Right cardiac atrium (tissue), 5 donors: Measurements from ENCODE around the gene JCAD. TPM values are rescaled to one million over a fixed set of nuclear protein-coding genes. Genes with fewer than 3 reads are reported as not detected.
A peak's percentile ranks its signal among the peaks of the same experiment; 100 is the strongest.

Source experiments
- ATAC-seq, 2 donors: fragments of 200-7000 bp; cut with Tn5 transposase; one replicate each; pipeline versions ENCODE4 v1.8.0 to v1.9.1; 2020; ENCODE audit warnings: moderate library complexity in 2 of 2, mild to moderate bottlenecking in 1 of 2
- DNase-seq, 3 donors: peaks; one replicate each; pipeline ENCODE4 v3.0.0-alpha.2; 2020
- H3K27ac ChIP-seq: one replicate; pipeline ENCODE4 v1.5.1; 2013; ENCODE audit warnings: mild to moderate bottlenecking, low read length, control low read depth, moderate library complexity
- H3K27me3 ChIP-seq: one replicate; pipeline ENCODE4 v1.6.1; 2013; ENCODE audit not compliant: control insufficient read depth, insufficient read depth
- H3K4me1 ChIP-seq: one replicate; pipeline ENCODE4 v1.6.1; 2013; ENCODE audit warnings: low read length; ENCODE audit not compliant: control insufficient read depth, insufficient read depth
- H3K4me3 ChIP-seq: one replicate; pipeline ENCODE4 v1.5.1; 2013; ENCODE audit warnings: low read length, control low read depth
- H3K9me3 ChIP-seq: one replicate; pipeline ENCODE4 v1.6.1; 2013; ENCODE audit warnings: low read length; ENCODE audit not compliant: control insufficient read depth
- WGBS: extraction: QIAGEN DNeasy Blood & Tissue Kit; methylation state at CpG from one replicate; pipeline ENCODE4 v1.1.7; 2013; 5-methylcytosine and 5-hydroxymethylcytosine counted together
- intact Hi-C, 4 donors: fragments of 100-400 bp; cut with DNase I; formaldehyde crosslinking; loops; one replicate each; pipeline versions ENCODE4 v1.11.0 to v1.14.0; 2022 to 2023
- polyA plus RNA-seq: library from polyadenylated mRNA; stranded (reverse); fragments of 200-250 nt; gene quantifications from one replicate; pipeline ENCODE4 v1.2.3, GENCODE V29; 2013
- total RNA-seq, 4 donors: library from RNA; stranded (reverse); fragmentation: NEBNext Ultra II Directional; extraction: Animal tissue kit (Norgen Biotek cat#: 25700); gene quantifications; one replicate each; pipeline ENCODE4 v1.2.1, GENCODE V29; 2021
- donor health status: healthy with polysubstance abuse.
- donor health status: DM: no; HTN: yes; CAD: no.
- donor health status: DM: no; HTN: no; CAD: no.
- donor health status: DM: no; HTN: yes; CAD: no; lungs with severe emphysema.
- donor health status: DM: yes; HTN: yes; CAD: no.

Gene JCAD
- total and polyA plus RNA-seq, 5 donors: 17.6 to 76.7 (median 37.7) TPM

DNA sequence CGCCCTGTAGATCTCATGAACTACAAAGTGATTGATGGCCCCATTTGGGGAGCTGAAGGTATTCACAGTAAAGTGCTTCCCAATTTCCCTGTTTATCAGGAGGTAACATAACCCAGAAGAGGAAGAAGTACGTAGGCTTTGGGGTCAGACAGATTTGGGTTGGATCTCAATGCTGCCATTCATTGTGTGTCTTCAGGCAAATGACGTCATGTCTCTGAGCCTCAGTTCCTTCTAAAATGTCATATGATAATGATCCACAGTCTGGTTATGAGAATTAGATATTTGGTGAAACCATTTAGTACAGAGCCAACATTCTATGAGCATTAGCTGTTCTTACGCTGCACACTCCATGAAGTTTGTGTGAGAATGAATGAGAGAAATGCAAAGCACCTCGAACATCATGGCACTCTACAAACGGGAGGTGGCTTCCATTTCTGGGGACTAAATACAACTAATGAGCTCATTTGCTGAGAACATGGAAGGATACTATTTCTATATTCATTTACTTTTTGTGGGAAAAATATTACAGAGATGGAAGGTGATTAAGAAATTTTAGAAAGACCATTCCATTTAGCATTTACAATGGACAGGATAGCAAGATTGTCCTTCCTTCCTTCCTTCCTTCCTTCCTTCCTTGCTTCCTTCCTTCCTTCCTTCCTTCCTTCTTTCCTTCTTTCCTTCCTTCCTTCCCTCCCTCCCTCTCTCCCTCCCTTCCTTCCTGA, 13.8 kb upstream of the JCAD start:
- H3K4me1 ChIP-seq: peaks cover 2% of the 10 kb centered on the region
- H3K4me3 ChIP-seq: no peak overlapping the region
- ATAC-seq: no peak
- DNase-seq: no peak
- 91% methylated on average over 6 of the region's 6 CpGs for WGBS
- H3K27me3 ChIP-seq: no peaks in the 10 kb centered on the region
- intact Hi-C loops: no loop called here
- H3K27ac ChIP-seq: no peak overlapping the region
- H3K9me3 ChIP-seq: no peaks in the 10 kb centered on the region

DNA sequence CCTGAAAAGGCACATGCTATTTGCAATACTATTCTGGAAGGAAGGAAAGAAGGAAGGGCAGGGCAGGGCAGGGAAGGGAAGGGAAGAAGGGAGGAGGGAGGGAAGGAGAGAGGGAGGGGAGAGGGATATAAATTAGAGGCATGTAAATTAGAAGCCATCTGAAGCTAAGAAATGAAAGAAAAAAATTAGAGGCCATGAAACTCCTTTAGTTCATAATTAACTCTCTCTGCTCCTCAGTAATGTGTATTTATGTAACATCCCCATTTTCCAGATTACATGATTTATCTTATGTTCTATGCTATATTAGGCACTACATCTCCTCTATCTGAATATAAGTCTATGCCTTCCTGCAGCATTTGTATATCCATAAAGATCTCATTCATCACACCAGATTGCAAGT, 12.7 kb upstream of the JCAD start:
- DNase-seq: no peak
- peaks cover 2% of the 10 kb centered on the region for H3K4me1 ChIP-seq
- no peaks in the 10 kb centered on the region for H3K27me3 ChIP-seq
- H3K27ac ChIP-seq: no peak overlapping the region
- no peak for ATAC-seq
- H3K9me3 ChIP-seq: no peaks in the 10 kb centered on the region
- no peak overlapping the region for H3K4me3 ChIP-seq
- intact Hi-C loops: no loop called here

- Histone ChIP-seq H3K27me3 (no peaks in the 10 kb centered on the region), H3K4me3 (no peak overlapping the region), H3K4me1 (peaks cover 2% of the 10 kb centered on the region), H3K27ac (no peak overlapping the region), H3K9me3 (no peaks in the 10 kb centered on the region)
- ATAC-seq (peak; percentile 90 to 91), DNase-seq (peak; percentile 38 to 73 (median 66))
- WGBS: 20% methylated on average over 11 of the region's 11 CpGs
- intact Hi-C loops: no loop called here
Measured at GRCh38 chr10:30070001-30070685, 10.8 kb upstream of the JCAD start.

DNA sequence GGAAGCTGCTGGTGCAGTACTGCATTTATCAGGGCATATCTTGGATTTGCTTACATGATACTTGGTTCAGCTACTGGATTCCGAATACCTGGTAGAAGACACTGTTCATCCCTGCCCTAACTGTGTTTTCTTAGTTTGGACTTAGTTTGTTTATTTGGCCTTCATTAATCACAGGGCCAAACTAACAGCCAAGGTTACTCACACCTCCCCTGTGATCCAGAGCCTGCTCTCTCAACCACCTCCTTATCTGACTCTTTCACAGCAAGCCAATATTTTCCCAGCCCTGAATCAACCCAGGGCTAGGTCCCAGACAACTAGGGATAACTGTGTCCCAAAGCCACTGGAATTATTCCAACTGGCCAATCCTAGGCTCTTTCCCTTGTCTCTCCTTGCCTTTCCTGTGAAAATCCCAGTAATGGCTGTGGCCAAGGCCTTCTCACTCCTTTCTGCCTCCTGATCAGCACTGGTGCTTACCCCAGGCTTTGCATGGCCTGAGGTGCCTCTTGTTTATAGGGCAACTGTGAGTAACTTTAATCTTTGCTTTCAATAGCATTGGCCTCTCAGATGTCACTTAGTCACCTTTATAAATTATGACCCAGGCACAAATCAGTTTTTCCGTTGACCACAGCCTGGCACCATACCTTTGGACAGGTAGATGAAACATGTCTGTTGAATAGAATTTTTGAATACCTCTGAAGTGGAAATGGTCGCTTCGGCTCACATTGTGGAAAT, 9.3 kb upstream of the JCAD start:
- H3K4me3 ChIP-seq: no peak overlapping the region
- ATAC-seq: peak; percentile 86 to 93
- H3K27ac ChIP-seq: peak overlapping the region; percentile 73
- no peaks in the 10 kb centered on the region for H3K27me3 ChIP-seq
- WGBS: 86% methylated on average over 4 of the region's 4 CpGs
- peak in 1 of 3 donors; percentile 30 for DNase-seq
- no peaks in the 10 kb centered on the region for H3K9me3 ChIP-seq
- intact Hi-C loops: loop anchor here in 1 of 4 donors (10.0 kb wide), 1 partner anchor 116 kb away; no protein-coding TSS in a partner anchor
- H3K4me1 ChIP-seq: peaks cover 2% of the 10 kb centered on the region

DNA sequence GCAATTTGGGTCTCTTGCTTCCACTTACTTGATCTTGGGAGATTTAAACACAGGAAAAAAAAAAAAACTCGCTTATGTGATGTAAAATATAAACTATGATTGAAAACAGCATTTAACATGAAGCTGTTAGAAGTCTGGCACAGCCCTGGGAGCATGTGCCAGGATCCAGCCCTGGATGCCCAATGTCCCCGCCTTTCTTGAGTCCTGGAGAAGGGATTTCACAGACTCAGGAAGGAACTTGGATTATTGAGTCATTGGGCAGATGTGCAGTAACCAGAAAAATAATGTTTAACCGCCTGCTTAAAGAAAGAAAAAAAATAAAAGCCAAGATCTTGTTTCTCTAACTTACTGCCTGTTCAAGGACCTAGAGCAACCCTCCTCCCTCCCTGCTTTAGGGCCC, 3.7 kb upstream of the JCAD start:
- WGBS: 75% methylated on average over 3 of the region's 3 CpGs
- DNase-seq: no peak
- H3K27ac ChIP-seq: no peak overlapping the region
- H3K4me3 ChIP-seq: no peak overlapping the region
- no peaks in the 10 kb centered on the region for H3K27me3 ChIP-seq
- H3K9me3 ChIP-seq: no peaks in the 10 kb centered on the region
- intact Hi-C loops: loop anchor here in 1 of 4 donors (10.0 kb wide), 1 partner anchor 122 kb away; no protein-coding TSS in a partner anchor
- H3K4me1 ChIP-seq: peaks cover 7% of the 10 kb centered on the region
- no peak for ATAC-seq

GRCh38 chr10:30062582-30062981, 3.2 kb upstream of the JCAD start:
- Histone ChIP-seq H3K27ac (no peak overlapping the region), H3K4me1 (peaks cover 7% of the 10 kb centered on the region), H3K4me3 (no peak overlapping the region), H3K9me3 (no peaks in the 10 kb centered on the region), H3K27me3 (no peaks in the 10 kb centered on the region)
- 81% methylated on average over 8 of the region's 8 CpGs for WGBS
- intact Hi-C loops: loop anchor here in 1 of 4 donors (10.0 kb wide), 1 partner anchor 122 kb away; no protein-coding TSS in a partner anchor
- no peak for ATAC-seq
- no peak for DNase-seq

DNA sequence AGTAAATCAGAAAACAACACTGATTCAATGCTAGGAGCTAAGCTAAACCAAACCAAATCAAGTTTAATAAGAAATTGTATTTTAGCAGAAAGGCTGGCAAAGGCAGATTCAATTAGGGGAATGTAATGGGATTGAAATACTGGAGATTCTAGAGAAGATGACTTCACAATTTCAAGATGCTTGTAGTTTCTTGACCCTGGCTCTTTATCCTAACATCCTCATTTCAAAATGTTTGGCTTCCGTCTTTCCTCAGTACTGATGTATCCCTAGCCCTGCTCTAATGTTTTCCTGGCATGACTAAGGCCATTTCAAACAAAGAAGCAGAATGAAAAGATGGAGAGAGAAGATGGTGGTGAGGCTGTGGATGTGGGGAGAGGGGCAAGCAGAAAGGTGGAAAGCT, 2.7 kb upstream of the JCAD start:
- DNase-seq (no peak), ATAC-seq (no peak)
- peaks cover 7% of the 10 kb centered on the region for H3K4me1 ChIP-seq
- WGBS: 60% methylated on average over 1 of the region's 1 CpG
- no peaks in the 10 kb centered on the region for H3K27me3 ChIP-seq
- intact Hi-C loops: loop anchor here in 1 of 4 donors (10.0 kb wide), 1 partner anchor 123 kb away; no protein-coding TSS in a partner anchor
- no peaks in the 10 kb centered on the region for H3K9me3 ChIP-seq
- no peak overlapping the region for H3K4me3 ChIP-seq
- no peak overlapping the region for H3K27ac ChIP-seq

DNA sequence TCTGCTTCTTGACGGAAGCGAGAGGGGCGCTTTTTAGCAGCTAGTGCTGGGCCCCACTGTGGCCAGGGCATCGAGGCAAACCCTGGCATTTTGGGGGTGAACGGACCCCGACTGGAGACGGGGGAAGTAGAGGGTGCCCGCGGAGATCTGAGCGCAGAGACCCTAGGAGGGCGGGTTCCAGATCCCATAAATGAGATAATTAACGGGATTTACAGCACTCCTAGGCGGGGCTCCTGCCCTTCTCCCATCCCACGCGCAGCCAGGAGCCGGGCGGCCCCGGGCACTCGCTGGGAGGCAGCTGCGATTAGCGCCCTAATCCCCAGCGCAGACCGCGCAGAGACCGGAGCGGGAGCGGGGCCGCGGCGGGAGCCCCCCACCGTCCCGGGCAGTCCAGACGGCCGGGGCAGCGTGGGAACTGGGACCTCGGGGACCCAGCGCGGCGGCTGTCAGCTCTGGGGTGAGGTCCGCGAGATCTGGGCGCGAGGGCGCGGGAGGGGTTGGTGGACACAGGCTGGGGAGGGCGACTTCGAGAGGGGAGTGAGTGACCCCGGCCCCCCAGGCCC, 735 bp downstream of the JCAD start:
- ATAC-seq (peak; percentile 49 to 51), DNase-seq (peak; percentile 42 to 79 (median 70))
- intact Hi-C loops: no loop called here
- H3K9me3 ChIP-seq: no peaks in the 10 kb centered on the region
- peak overlapping the region; percentile 91 for H3K4me3 ChIP-seq
- 4% methylated on average over 48 of the region's 48 CpGs for WGBS
- no peaks in the 10 kb centered on the region for H3K27me3 ChIP-seq
- peaks cover 7% of the 10 kb centered on the region for H3K4me1 ChIP-seq
- H3K27ac ChIP-seq: peak overlapping the region; percentile 85

- 46% methylated on average over 13 of the region's 13 CpGs for WGBS
- Histone ChIP-seq H3K9me3 (no peaks in the 10 kb centered on the region), H3K4me1 (peaks cover 7% of the 10 kb centered on the region), H3K27ac (peak overlapping the region; percentile 96), H3K27me3 (no peaks in the 10 kb centered on the region), H3K4me3 (peak overlapping the region; percentile 91)
- peak; percentile 15 to 34 for ATAC-seq
- intact Hi-C loops: no loop called here
- DNase-seq: no peak
Measured at GRCh38 chr10:30057894-30058556, 1.4 kb downstream of the JCAD start.

DNA sequence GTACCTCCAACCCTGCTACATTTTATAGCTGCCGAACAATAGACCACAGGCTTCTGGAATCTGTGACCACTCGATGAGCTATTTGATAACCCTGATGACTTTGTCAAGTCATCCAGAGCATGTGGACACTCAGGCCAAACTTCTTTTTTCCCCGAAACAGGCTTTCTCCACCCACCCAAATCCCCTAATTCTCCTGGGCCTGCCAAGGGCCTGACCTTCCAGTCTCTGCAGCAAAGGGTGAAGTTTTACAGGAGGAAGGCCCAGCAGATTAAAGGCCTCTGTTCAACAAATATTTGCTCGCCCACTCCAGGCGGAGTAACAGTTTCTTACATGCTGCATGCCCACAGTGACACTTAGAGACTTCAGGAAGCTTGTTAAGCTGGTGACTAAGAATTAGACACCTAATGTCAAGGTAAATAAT, 2.0 kb downstream of the JCAD start:
- peak overlapping the region; percentile 91 for H3K4me3 ChIP-seq
- peak overlapping the region; percentile 96 for H3K27ac ChIP-seq
- no peak for DNase-seq
- no peaks in the 10 kb centered on the region for H3K27me3 ChIP-seq
- no peaks in the 10 kb centered on the region for H3K9me3 ChIP-seq
- 35% methylated on average over 5 of the region's 5 CpGs for WGBS
- ATAC-seq: peak in 1 of 2 donors; percentile 25
- H3K4me1 ChIP-seq: peaks cover 7% of the 10 kb centered on the region
- intact Hi-C loops: no loop called here
